Suprapubic skin (tissue), 4 donors: Measurements from ENCODE around the gene NIPBL. TPM values are rescaled to one million over a fixed set of nuclear protein-coding genes. Genes with fewer than 3 reads are reported as not detected.

Source experiments
- DNase-seq, 2 donors: peaks; one replicate each; pipeline ENCODE4 v3.0.0-alpha.2; 2019; ENCODE audit warnings: low spot score in 2 of 2
- H3K27ac ChIP-seq: fragments of 200-600 bp; sonication (generic); one replicate; pipeline ENCODE4 v1.5.1; 2019
- H3K27me3 ChIP-seq: fragments of 200-600 bp; sonication (generic); one replicate; pipeline ENCODE4 v1.5.1; 2019
- H3K36me3 ChIP-seq: fragments of 200-600 bp; sonication (generic); one replicate; pipeline ENCODE4 v1.5.1; 2019
- H3K4me1 ChIP-seq: fragments of 200-600 bp; sonication (generic); one replicate; pipeline ENCODE4 v1.5.1; 2019
- H3K4me3 ChIP-seq: fragments of 200-600 bp; sonication (generic); one replicate; pipeline ENCODE4 v1.5.1; 2019; ENCODE audit warnings: mild to moderate bottlenecking
- H3K9me3 ChIP-seq: fragments of 200-600 bp; sonication (generic); one replicate; pipeline ENCODE4 v1.5.1; 2019
- EP300 ChIP-seq: sonication (generic); formaldehyde crosslinking; IDR thresholded peaks from one replicate; pipeline ENCODE4 v1.6.1; 2017; ENCODE audit warnings: antibody characterized with exemption
- POLR2A ChIP-seq, 2 donors: fragments of 450-650 bp; IDR thresholded peaks; one replicate each; pipeline ENCODE4 v1.6.1; 2017; ENCODE audit warnings: antibody characterized with exemption in 2 of 2, mild to moderate bottlenecking in 2 of 2, moderate library complexity in 2 of 2
- POLR2AphosphoS5 ChIP-seq, 3 donors: sonication (generic); formaldehyde crosslinking; IDR thresholded peaks; one replicate each; pipeline ENCODE4 v1.6.1; 2017; ENCODE audit warnings: antibody characterized with exemption in 3 of 3
- WGBS: methylation state at CpG from one replicate; pipeline ENCODE4 v1.1.5; 2018; 5-methylcytosine and 5-hydroxymethylcytosine counted together
- total RNA-seq, 4 donors: library from RNA; depleted of rRNA; stranded (reverse); fragments of >200 nt; gene quantifications; one replicate each; pipeline ENCODE4 v1.1.0, GENCODE V29; 2016
- TF ChIP-seq, protein P1 (sequence below), 2 donors: fragments of 200-600 bp in 1 of 2; fragments of 450-650 bp in 1 of 2; sonication (generic) in 1 of 2; IDR thresholded peaks; one replicate each; pipeline ENCODE4 v1.5.1; 2016 to 2019; ENCODE audit warnings: antibody characterized with exemption in 2 of 2, mild to moderate bottlenecking in 1 of 2, moderate library complexity in 1 of 2

Gene NIPBL
- total RNA-seq, 4 donors from 2014 or later: 40.3 to 123 (median 60.4) TPM

DNA sequence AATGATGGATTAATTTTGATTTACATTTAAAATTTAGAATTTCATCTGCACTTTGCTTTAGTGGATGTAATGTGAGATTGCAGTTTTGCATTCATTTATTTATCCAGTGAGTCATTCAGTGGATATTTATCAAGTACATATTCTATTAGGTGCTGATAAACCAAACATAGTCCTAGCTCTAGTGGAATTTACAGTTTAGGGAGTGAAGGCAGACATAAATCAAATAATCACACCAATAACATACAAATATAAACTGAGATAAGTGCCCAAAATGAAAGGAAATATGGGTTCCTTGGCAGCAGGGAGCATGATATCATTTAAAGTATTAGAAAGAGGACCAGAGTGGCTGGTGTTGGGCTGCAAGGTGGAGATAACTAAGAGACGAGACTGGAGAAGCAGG, 14.7 kb upstream of the NIPBL start:
- H3K4me1 ChIP-seq: no peaks in the 10 kb centered on the region
- WGBS: 88% methylated on average over 1 of the region's 1 CpG
- no peak overlapping the region for H3K27ac ChIP-seq
- TF ChIP-seq, protein P1, sequence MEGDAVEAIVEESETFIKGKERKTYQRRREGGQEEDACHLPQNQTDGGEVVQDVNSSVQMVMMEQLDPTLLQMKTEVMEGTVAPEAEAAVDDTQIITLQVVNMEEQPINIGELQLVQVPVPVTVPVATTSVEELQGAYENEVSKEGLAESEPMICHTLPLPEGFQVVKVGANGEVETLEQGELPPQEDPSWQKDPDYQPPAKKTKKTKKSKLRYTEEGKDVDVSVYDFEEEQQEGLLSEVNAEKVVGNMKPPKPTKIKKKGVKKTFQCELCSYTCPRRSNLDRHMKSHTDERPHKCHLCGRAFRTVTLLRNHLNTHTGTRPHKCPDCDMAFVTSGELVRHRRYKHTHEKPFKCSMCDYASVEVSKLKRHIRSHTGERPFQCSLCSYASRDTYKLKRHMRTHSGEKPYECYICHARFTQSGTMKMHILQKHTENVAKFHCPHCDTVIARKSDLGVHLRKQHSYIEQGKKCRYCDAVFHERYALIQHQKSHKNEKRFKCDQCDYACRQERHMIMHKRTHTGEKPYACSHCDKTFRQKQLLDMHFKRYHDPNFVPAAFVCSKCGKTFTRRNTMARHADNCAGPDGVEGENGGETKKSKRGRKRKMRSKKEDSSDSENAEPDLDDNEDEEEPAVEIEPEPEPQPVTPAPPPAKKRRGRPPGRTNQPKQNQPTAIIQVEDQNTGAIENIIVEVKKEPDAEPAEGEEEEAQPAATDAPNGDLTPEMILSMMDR (IDR thresholded peaks at IDR 0.05): no peak
- no peak for TF ChIP-seq EP300
- no peak for TF ChIP-seq POLR2AphosphoS5 (IDR thresholded peaks at IDR 0.05)
- TF ChIP-seq POLR2A (IDR thresholded peaks at IDR 0.05): no peak
- H3K9me3 ChIP-seq: no peaks in the 10 kb centered on the region
- no peaks in the 10 kb centered on the region for H3K27me3 ChIP-seq
- H3K4me3 ChIP-seq: no peak overlapping the region
- no peaks in the 10 kb centered on the region for H3K36me3 ChIP-seq
- DNase-seq: no peak

DNA sequence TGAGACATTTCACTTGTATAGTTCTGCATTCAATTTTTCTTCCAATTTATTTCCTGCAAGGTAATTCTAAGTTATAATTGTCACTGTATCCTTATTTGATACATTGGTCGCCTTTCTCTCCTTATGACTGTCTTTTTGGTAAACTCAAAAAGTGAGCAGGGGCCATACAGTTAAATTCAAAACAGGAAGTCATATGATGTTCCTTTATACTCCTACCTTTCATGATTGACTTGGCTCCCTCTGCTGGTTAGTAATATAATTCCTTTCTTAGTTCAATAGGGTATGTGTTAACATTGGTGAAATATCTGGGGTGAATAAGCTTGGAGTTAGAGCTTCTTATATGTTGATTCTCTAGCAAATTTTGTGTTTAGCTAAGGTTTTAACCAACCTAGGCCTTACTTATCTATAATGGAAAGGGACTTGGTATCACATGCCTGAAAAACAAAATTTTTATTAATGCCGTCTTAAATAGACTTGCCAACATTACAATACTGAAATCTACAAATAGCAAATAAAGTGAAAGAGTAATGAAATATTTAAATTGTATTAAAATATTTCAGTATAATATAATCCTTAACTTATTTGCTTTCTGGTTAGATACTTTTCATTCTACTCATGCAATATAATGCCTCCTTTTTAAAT, 6.0 kb upstream of the NIPBL start:
- DNase-seq: no peak
- TF ChIP-seq EP300: no peak
- TF ChIP-seq, protein P1 (IDR thresholded peaks at IDR 0.05): peak; percentile 48 to 49
- Histone ChIP-seq H3K4me3 (no peak overlapping the region), H3K9me3 (no peaks in the 10 kb centered on the region), H3K27ac (no peak overlapping the region), H3K36me3 (no peaks in the 10 kb centered on the region), H3K27me3 (no peaks in the 10 kb centered on the region), H3K4me1 (peaks cover 29% of the 10 kb centered on the region)
- WGBS: 55% methylated on average over 2 of the region's 2 CpGs

DNA sequence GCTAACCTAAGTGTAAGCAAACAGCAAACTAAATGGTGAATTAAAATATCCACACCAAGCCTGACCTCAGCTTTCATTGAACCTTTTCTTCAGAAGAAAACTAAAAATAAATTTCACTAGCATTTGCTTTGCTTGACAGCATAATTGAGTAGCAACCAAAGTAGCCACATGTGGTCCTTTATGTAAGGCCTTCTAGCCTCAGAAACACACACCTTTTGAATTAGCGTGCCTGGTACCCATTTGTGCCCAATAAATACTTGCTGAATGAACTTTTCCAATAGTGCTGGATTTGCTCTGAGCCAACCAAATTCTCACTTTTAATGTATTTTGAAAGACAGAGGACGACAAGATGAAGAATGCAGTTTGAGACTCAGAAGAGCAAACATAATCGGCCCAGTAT, 2.1 kb upstream of the NIPBL start:
- 28% methylated on average over 3 of the region's 3 CpGs for WGBS
- Histone ChIP-seq H3K4me1 (peaks cover 42% of the 10 kb centered on the region), H3K27ac (peak overlapping the region; percentile 98), H3K9me3 (no peaks in the 10 kb centered on the region), H3K27me3 (no peaks in the 10 kb centered on the region), H3K36me3 (no peaks in the 10 kb centered on the region), H3K4me3 (peak overlapping the region; percentile 75)
- TF ChIP-seq POLR2AphosphoS5 (IDR thresholded peaks at IDR 0.05) (no peak), EP300 (no peak), POLR2A (IDR thresholded peaks at IDR 0.05) (no peak)
- TF ChIP-seq, protein P1 (IDR thresholded peaks at IDR 0.05): no peak
- no peak for DNase-seq

DNA sequence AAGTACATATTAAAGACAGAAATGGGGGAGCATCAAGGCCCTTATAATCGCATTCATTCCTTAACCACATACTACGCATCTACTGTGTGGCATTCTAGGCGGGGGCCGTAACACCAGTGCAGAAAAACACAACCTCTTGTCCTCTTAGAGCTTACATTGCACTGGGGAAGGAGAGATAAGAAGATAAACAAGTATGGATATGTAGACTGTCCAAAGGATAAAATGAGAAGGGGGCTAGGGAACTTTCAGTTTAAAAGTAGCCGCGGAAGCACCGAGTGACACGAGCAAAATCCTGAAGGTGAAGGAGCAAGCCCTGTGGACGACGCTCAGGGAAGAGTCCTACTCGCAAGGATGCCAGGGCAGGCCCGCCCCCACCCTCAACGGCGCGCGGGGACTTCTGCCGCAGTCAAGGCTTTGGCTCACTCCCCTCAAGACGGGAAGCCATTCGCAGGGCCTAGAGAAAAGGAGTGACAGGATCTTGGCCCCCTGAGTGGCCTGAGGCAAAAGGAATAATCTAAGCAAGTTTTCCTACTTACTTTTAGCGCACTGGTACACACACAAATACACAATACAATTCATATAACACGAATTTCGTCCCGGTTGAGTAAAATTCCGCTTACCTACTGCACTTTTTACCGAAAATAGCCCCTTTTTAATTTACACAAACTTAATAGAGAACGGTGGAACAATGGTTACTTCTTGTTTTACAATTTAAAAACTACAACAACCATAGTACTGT, 1.3 kb upstream of the NIPBL start:
- Histone ChIP-seq H3K27ac (peak overlapping the region; percentile 98), H3K9me3 (no peaks in the 10 kb centered on the region), H3K36me3 (no peaks in the 10 kb centered on the region), H3K4me1 (peaks cover 48% of the 10 kb centered on the region), H3K27me3 (no peaks in the 10 kb centered on the region), H3K4me3 (peak overlapping the region; percentile 75)
- under 1% methylated on average over 26 of the region's 26 CpGs for WGBS
- DNase-seq: peak; percentile 77 to 83
- no peak for TF ChIP-seq EP300
- no peak for TF ChIP-seq POLR2A (IDR thresholded peaks at IDR 0.05)
- no peak for TF ChIP-seq POLR2AphosphoS5 (IDR thresholded peaks at IDR 0.05)
- TF ChIP-seq, protein P1 (IDR thresholded peaks at IDR 0.05): no peak

DNA sequence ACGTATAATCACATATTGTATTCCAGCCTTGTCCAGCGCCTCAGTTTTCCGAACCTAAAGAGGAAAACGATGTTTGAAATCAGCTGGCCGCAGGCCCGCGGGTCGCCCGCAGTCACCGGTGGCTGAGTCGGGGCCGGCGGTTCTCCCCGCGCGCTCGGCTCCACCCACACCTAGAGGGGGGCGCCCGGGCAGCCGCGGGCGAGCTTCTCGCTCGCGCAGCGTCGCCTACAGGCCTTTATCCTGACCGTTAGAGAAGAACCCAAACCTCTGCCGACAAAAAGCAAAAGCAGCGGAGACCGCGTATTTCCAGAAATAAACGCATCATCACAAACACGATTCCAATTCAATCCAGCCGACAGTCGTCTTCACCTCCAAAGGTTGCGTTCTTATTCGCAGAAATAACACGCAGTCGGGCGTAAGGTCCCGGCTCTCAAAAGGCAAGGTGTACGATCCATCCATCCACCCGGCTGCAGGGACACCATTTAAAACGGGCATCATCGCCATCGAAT, 725 bp upstream of the NIPBL start:
- peak overlapping the region; percentile 75 for H3K4me3 ChIP-seq
- no peaks in the 10 kb centered on the region for H3K27me3 ChIP-seq
- under 1% methylated on average over 32 of the region's 47 CpGs for WGBS
- H3K36me3 ChIP-seq: no peaks in the 10 kb centered on the region
- peak; percentile 88 for DNase-seq
- H3K27ac ChIP-seq: peak overlapping the region; percentile 98
- H3K9me3 ChIP-seq: no peaks in the 10 kb centered on the region
- peak in 1 of 2 donors; percentile 44 for TF ChIP-seq POLR2A (IDR thresholded peaks at IDR 0.05)
- TF ChIP-seq, protein P1 (IDR thresholded peaks at IDR 0.05): peak in 1 of 2 donors; percentile 43
- TF ChIP-seq EP300: no peak
- peaks cover 52% of the 10 kb centered on the region for H3K4me1 ChIP-seq
